Limb (tissue), 2 donors: ENCODE data around the gene BRINP3.
A peak's percentile ranks its signal among the peaks of the same experiment; 100 is the strongest.
"Not testable (repeated sequence)": the region's sequence is repeated elsewhere in the genome, so short reads cannot be mapped to it uniquely, and the experiment has no call there.

Source experiments
- DNase-seq, 2 donors: peaks; one replicate each; pipeline ENCODE4 v3.0.0-alpha.2; 2016; ENCODE audit errors: extremely low spot score in 2 of 2

The BRINP3 gene

GRCh38 chr1:190120564-190120963 is 357.1 kb downstream of the BRINP3 start:
- DNase-seq = not testable (repeated sequence)

GRCh38 chr1:190119683-190120082 is 358.0 kb downstream of the BRINP3 start:
- no peak for DNase-seq

- DNase-seq = no peak
These were observed 360.7 kb downstream of the BRINP3 start for GRCh38 chr1:190116921-190117320.

- no peak for DNase-seq
These were observed 372.7 kb downstream of the BRINP3 start for GRCh38 chr1:190104961-190105360.

- no peak for DNase-seq
These were observed 374.8 kb downstream of the BRINP3 start for GRCh38 chr1:190102757-190103326.

GRCh38 chr1:190101756-190102155 is 375.9 kb downstream of the BRINP3 start:
- peak in 1 of 2 donors; percentile 40 for DNase-seq

- no peak for DNase-seq
These were observed 378.9 kb downstream of the BRINP3 start for GRCh38 chr1:190098756-190099155.

GRCh38 chr1:190098107-190098506 is 379.6 kb downstream of the BRINP3 start:
- DNase-seq = no peak

GRCh38 chr1:190095596-190095995 is 382.1 kb downstream of the BRINP3 start:
- DNase-seq = no peak

GRCh38 chr1:190084552-190084951 is 393.1 kb downstream of the BRINP3 start:
- DNase-seq = no peak

GRCh38 chr1:190068304-190068703 is 409.4 kb downstream of the BRINP3 start:
- no peak for DNase-seq

- no peak for DNase-seq
These were observed 410.1 kb downstream of the BRINP3 start for GRCh38 chr1:190067592-190067991.

GRCh38 chr1:190066011-190066410 is 411.7 kb downstream of the BRINP3 start:
- DNase-seq = no peak

- no peak for DNase-seq
These were observed 428.4 kb downstream of the BRINP3 start for GRCh38 chr1:190049314-190049713.
